NK-92 treated with Interleukin-12 subunit alpha and Interleukin-12 subunit beta, amount 100 ng/mL, for 24 hours (cell line): Measurements from ENCODE around the gene USP48.

Experiments
- DNase-seq: peaks from one replicate; lab custom pipeline; 2025; lab: John Stamatoyannopoulos, UW

The USP48 gene

DNA sequence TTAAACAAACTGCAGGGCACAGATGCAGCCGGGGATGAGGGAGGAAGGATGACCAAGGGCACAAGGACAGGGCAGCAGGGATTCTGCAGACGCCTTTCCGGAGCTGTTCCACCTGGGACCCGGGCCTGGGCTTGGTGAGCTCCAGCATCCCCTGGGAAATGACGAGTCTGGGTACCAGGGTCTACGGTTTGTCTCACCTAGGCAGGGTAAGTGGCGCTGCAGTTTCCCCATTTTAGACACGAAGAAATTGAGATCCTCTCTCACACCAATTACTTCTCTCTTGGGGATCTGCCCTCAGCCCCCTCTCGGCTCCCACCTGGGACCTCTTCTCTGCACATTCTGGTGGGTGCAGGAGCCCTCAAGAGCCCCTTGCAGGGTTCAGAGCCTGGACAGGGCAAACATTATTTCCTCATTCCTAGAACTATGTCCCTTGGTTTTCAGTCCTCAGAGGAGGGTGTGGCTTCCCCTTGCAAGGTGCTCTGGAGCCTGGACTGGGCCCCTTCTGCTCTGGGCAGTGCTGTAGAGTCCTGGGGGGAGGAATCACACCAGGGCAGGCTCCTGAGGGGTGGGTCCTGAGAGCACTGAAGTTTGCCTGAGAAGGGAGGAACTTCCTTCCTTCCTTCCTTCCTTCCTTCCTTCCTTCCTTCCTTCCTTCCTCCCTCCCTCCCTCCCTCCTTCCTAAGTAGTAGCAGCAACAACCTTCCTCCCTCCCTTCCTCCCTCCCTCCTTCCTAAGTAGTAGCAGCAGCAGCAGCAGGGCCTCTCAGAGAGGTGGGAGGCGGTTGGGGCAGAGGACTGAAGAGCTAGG is 129.8 kb downstream of the USP48 start:
- DNase-seq: no peak

DNA sequence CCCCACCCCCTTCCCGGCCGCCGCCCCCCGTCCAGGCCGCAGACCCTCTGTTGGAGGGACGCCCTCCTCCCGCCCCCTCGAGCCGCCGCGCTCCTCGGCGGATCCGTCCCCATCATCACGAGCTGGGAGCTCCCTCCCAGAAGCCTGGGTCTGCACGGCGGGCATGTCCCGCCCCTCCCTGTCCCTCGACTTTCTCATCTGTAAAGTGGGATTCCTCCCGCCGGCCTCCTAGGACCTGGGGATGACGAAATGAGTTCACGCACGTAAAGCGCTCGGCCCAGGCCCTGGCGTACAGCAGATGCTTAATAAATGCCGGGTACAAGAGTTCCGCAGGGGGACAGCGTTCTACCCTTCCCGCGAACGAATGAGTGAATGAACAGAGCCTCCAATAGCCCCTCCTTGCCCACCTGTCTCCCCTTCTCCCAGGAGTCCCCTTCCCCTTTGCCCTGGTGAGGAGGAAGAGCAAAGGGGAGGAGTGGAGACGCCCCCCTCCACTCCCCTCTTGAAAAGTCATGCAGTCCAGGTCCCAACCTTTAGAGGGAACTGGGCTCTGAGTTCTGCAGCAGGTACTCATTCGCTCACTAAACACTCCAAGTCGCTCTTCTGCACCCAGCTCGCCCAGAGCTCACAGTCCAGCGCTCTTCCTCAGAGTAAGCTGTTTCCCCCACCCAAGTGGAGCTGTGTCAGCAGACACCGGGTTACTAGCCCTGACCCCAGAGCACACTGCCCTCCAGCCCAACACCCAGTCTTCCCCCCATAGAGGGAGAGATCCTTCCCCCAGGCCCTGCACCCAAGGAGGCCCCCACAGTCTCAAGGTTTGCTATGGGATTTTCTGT is 130.6 kb downstream of the USP48 start:
- DNase-seq: no peak

- DNase-seq: no peak
Observed at GRCh38 chr1:21651214-21652042, 131.5 kb downstream of the USP48 start.

- DNase-seq: no peak
Observed at GRCh38 chr1:21650400-21650799, 132.5 kb downstream of the USP48 start.

GRCh38 chr1:21649315-21649714 is 133.6 kb downstream of the USP48 start:
- no peak for DNase-seq

DNA sequence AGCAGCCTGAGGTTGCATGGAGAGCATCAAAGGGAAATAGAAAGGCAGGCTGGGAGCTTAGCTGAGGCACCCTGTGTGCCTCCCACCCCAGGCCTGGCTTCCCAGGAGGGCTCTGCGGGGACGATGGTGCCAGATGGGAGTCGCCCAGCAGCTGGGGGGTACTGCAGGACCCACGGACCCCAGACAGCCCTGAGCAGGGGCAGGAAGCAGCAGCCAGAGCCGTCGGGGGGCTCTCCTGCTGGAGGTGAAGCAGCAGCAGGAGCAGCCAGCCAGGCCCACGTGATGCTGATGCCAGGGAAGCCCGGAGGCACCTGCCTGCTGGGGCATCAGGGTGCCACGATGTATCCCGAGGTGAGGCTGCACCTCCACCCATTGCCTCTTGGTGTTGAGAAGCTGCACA is 134.2 kb downstream of the USP48 start:
- no peak for DNase-seq

DNA sequence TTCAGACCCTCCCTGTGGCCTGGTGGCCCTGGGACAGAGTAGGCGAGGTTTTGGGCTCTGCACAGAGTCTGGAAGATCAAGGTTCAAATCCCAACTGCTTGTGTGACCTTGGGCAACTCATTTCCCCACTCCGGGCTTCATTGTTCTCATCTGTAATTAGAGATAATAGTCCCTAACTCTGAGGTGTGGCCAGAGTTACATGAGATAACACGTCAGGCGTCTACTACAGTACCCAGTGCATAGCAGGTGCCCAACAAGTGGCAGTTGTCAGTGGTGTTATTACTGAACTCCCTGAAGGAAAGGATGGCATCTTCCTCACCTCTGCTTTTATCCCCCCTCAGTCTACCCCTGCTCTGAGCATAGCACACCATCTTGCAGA is 134.6 kb downstream of the USP48 start:
- DNase-seq: no peak

DNA sequence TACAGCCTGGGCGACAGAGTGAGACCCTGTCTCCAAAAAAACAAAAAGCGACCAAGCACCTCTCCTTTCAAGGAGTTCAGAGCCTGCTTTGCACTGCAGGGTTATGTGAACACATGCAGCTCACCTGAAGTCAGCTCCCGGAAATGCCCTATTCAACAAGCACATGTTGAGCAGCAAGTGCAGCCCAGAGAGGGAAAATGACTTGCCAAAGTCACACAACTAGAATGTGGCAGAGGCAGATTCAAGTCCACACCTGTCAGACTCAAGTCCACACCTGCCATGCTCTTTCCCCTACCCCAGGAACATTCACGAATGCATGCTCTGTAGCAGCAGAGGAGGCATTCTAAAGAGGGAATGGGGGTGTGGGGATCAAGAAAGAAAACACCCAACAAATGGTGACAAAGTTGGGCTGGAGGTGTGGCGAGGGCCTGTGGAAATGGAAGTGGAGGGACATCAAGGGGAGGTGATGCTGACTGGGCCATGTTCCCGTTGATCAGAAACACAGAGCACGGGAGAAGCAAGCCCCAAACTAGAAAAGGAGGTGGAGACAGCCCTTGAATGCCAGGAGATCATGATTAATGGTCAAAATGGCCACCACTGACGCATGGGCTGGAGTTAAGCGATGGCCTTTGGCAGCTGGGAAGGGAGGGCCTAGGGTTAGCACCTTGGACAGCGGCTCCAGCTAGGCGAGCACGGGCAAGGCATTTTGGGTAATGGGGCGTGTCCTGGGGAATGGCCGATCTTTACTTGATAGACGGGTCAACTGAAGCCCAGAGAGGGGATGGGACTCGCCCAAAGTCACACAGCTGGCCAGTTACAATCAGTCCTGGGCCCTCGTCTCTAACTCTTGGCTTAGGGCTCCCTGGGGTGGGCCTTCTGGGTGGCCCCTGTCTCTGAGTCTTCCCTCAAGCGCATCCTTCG is 135.3 kb downstream of the USP48 start:
- no peak for DNase-seq

DNA sequence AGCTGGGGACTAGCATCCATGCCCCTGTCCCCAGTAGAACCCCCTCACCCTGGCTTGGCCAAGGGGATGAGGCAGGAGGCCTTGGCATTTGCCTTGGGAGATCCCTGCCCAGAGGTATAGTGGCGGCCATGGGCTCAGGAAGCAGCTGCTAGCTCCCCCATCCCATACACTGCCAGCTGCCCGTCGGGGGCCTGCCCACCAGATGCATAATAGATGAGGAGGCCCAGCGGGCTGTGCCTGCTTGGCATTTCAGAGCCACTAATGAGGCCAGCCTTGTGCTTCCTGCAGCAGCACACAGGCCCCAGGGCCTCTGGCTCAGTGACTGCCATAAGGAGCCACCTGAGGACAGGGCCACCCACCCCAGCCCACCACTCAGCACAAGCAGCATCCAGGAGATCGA is 137.4 kb downstream of the USP48 start:
- DNase-seq: no peak

GRCh38 chr1:21644906-21645305 is 138.0 kb downstream of the USP48 start:
- DNase-seq: no peak

GRCh38 chr1:21644348-21644747 is 138.6 kb downstream of the USP48 start:
- no peak for DNase-seq

GRCh38 chr1:21643624-21644023 is 139.3 kb downstream of the USP48 start:
- DNase-seq: no peak

GRCh38 chr1:21641967-21642739 is 140.8 kb downstream of the USP48 start:
- no peak for DNase-seq

DNA sequence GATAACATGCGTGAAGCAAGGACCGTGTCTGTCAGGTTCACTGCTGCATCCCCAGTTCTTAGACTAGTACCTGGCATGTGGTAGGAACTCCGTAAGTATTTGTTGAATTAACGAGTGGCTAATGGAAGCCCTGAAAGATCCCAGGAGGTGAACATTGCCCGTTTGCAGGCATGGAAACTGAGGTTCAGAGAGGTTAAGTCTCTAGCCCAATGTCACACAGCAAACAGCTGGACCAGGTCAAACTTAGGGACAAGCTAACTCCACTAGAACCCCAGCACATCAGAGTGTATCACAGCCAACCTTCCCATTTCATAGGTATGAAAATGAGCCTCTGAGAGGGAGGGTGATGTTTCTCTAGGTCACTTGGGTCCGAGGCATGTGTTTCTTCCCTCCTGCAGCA is 141.4 kb downstream of the USP48 start:
- DNase-seq: no peak

- no peak for DNase-seq
Observed at GRCh38 chr1:21641076-21641475, 141.9 kb downstream of the USP48 start.

DNA sequence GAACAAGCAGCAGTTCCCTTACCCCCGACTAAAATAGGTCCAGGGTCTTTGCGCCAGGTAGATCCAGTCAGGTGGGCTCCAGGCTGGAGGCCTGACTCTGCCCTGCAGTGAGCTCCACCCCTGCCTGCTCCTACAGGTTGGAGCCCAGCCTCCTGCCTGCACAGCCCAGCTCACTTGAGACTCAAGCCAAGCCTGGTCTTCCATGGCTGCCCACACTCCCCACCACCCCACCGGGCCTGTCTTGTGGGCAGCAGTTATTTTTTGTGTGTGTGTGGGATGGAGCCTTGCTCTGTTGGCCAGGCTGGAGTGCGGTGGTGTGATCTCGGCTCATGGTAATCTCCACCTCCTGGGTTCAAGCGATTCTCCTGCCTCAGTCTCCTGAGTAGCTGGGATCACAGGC is 142.3 kb downstream of the USP48 start:
- no peak for DNase-seq

DNA sequence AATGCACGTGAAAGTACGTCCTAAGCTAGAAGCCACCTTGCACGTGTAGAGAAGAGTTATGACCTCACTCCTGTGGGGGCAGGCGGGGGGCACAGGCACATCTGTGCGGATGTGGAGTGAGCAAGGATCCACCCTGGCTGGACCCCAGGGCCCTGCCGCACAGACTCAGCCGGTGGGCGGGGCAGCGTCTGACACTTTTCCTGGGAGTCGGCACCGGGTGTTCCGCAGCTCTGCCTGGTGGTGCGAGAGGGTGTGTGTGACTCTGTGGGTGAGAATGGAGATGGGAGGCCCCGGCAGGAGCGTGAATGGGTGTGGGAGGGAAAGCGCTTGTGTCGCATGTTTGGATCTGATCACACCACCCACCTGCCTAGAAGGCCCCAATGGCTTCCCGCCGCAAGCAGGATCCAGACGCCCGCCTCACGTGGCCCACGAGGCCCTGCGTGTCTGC is 143.3 kb downstream of the USP48 start:
- DNase-seq: no peak

- DNase-seq: no peak
Observed at GRCh38 chr1:21638531-21639341, 144.2 kb downstream of the USP48 start.

- DNase-seq: no peak
Observed at GRCh38 chr1:21637514-21637913, 145.4 kb downstream of the USP48 start.

GRCh38 chr1:21636029-21636428 is 146.9 kb downstream of the USP48 start:
- no peak for DNase-seq
